Thyroid gland (tissue), 4 donors: ENCODE data around the gene MGLL. TPM values are rescaled to one million over a fixed set of nuclear protein-coding genes. Genes with fewer than 3 reads are reported as not detected.
A peak's percentile ranks its signal among the peaks of the same experiment; 100 is the strongest.

Experiments
- DNase-seq, 2 donors: peaks; one replicate each; pipeline ENCODE4 v3.0.0-alpha.2; 2019
- H3K27ac ChIP-seq, 3 donors: fragments of 200-600 bp; sonication (generic); 1 replicate in 2 of 3; 2 replicates in 1 of 3; pipeline ENCODE4 v1.5.1; 2016 to 2019; ENCODE audit warnings: mild to moderate bottlenecking in 1 of 3, moderate library complexity in 1 of 3
- H3K27me3 ChIP-seq: fragments of 200-600 bp; sonication (generic); one replicate; pipeline ENCODE4 v1.5.1; 2019
- H3K36me3 ChIP-seq, 2 donors: fragments of 200-600 bp; sonication (generic); one replicate each; pipeline ENCODE4 v1.5.1; 2016 to 2019
- H3K4me1 ChIP-seq, 2 donors: fragments of 200-600 bp; sonication (generic); one replicate each; pipeline ENCODE4 v1.5.1; 2017 to 2019
- H3K4me3 ChIP-seq, 3 donors: fragments of 200-600 bp; sonication (generic); replicated peaks in 1 of 3; 1 replicate in 2 of 3; 2 replicates in 1 of 3; pipeline ENCODE4 v1.5.1; 2016; ENCODE audit warnings: mild to moderate bottlenecking in 1 of 3
- H3K9me3 ChIP-seq: fragments of 200-600 bp; sonication (generic); one replicate; pipeline ENCODE4 v1.5.1; 2017
- POLR2A ChIP-seq, 2 donors: fragments of 450-650 bp; IDR thresholded peaks; one replicate each; pipeline ENCODE4 v1.6.1; 2017; ENCODE audit warnings: antibody characterized with exemption in 2 of 2, mild to moderate bottlenecking in 2 of 2, moderate library complexity in 1 of 2
- WGBS, 2 donors: methylation state at CpG; one replicate each; pipeline ENCODE4 v1.1.5; 2017; 5-methylcytosine and 5-hydroxymethylcytosine counted together
- intact Hi-C: fragments of 100-400 bp; cut with DNase I; formaldehyde crosslinking; loops from one replicate; pipeline ENCODE4 v1.15.1; 2023
- total RNA-seq, 4 donors: library from RNA; depleted of rRNA; stranded (reverse); fragments of >200 nt; gene quantifications; one replicate each; pipeline ENCODE4 v1.2.3, GENCODE V29; 2016
- TF ChIP-seq, protein P1 (sequence below), 6 experiments: fragments of 200-600 bp in 3 of 6; fragments of 450-650 bp in 3 of 6; sonication (generic) in 3 of 6; IDR thresholded peaks; one replicate each; pipeline ENCODE4 v1.5.1; 2016 to 2019; ENCODE audit warnings: antibody characterized with exemption in 6 of 6, mild to moderate bottlenecking in 2 of 6, inconsistent platforms in 1 of 6, moderate library complexity in 1 of 6

Gene MGLL
- total RNA-seq, 4 donors from 2014 or later: 12.4 to 24.7 (median 18.4) TPM

DNA sequence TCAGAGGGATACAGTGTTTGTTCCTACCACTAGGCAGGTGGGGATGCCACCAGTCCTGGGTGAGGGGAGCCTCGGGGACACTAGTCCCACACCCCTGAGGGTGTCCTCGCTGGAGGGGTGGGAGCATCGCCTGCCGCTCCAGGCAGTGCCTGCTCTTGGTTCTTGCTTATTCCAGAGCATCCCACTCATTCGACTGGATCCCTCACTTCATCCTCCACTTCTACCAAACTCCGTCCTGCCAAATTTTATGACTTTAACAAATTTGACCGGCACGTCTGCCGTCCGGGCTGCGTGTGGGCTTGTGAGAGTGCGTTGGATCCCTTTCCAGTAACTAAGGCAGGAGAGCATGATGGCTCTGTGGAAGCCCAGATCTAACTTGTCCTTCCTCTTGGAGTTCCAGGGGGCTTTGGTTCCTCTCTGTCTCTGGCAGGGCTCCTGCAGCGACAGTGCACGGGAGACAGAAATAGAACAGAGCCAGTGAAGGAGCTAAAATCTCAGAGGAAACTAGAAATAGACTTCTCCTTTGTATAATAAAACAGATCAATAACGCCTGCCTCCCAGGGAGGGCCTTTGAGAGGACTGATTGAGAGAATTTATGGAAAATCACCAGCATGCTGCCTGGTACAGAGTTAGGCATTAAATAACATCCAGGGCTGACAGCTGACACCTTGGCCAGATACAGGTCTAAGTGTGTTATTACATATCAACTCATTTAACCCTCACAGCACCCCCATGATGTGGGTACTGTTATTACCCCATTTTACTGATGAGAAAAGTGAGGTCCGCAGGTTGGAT lies 34.5 kb downstream of the MGLL start:
- Histone ChIP-seq H3K36me3 (no peaks in the 10 kb centered on the region), H3K9me3 (no peaks in the 10 kb centered on the region), H3K4me3 (no peak overlapping the region), H3K27ac (no peak overlapping the region), H3K27me3 (no peaks in the 10 kb centered on the region), H3K4me1 (peaks cover 0 to 20% of the 10 kb centered on the region in 2 donors)
- intact Hi-C loops: no loop called here
- no peak for DNase-seq
- WGBS, 2 donors: 84 to 86% methylated on average over 16 of the region's 16 CpGs
- TF ChIP-seq, protein P1, sequence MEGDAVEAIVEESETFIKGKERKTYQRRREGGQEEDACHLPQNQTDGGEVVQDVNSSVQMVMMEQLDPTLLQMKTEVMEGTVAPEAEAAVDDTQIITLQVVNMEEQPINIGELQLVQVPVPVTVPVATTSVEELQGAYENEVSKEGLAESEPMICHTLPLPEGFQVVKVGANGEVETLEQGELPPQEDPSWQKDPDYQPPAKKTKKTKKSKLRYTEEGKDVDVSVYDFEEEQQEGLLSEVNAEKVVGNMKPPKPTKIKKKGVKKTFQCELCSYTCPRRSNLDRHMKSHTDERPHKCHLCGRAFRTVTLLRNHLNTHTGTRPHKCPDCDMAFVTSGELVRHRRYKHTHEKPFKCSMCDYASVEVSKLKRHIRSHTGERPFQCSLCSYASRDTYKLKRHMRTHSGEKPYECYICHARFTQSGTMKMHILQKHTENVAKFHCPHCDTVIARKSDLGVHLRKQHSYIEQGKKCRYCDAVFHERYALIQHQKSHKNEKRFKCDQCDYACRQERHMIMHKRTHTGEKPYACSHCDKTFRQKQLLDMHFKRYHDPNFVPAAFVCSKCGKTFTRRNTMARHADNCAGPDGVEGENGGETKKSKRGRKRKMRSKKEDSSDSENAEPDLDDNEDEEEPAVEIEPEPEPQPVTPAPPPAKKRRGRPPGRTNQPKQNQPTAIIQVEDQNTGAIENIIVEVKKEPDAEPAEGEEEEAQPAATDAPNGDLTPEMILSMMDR (IDR thresholded peaks at IDR 0.05): no peak
- no peak for TF ChIP-seq POLR2A (IDR thresholded peaks at IDR 0.05)

DNA sequence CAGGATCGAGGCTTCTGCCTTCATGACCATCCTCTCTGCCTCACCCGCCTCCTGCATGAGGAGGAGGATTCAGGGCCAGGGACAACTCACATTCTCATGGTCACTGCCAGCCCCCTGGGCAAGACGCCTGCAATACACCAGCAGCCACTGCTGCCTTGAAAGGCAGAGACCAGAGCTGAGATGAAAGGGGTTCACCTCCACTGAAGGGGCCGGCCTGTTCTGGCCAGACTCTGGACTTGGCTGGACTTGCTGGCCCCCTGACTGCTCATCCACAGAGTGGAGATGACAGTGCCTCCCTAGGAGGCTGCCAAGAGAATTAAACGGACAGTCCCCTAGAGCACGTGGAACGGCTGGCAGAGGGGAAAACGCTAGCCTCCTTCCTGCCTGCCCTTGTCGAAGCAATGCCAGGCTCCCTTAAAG lies 35.2 kb downstream of the MGLL start:
- TF ChIP-seq POLR2A (IDR thresholded peaks at IDR 0.05): no peak
- intact Hi-C loops: no loop called here
- WGBS, 2 donors: 79 to 82% methylated on average over 9 of the region's 9 CpGs
- no peak overlapping the region for H3K27ac ChIP-seq
- H3K4me1 ChIP-seq: peaks cover 0 to 18% of the 10 kb centered on the region in 2 donors
- no peaks in the 10 kb centered on the region for H3K27me3 ChIP-seq
- no peaks in the 10 kb centered on the region for H3K36me3 ChIP-seq
- H3K9me3 ChIP-seq: no peaks in the 10 kb centered on the region
- H3K4me3 ChIP-seq: no peak overlapping the region
- no peak for DNase-seq

- DNase-seq: peak; percentile 9 to 18
- Histone ChIP-seq H3K4me3 (no peak overlapping the region), H3K36me3 (no peaks in the 10 kb centered on the region), H3K9me3 (no peaks in the 10 kb centered on the region), H3K4me1 (peaks cover 0 to 18% of the 10 kb centered on the region in 2 donors), H3K27me3 (no peaks in the 10 kb centered on the region), H3K27ac (no peak overlapping the region)
- WGBS, 2 donors: 70 to 79% methylated on average over 19 of the region's 19 CpGs
- intact Hi-C loops: no loop called here
- TF ChIP-seq, protein P1 (IDR thresholded peaks at IDR 0.05): no peak
- no peak for TF ChIP-seq POLR2A (IDR thresholded peaks at IDR 0.05)
These were observed 35.8 kb downstream of the MGLL start for GRCh38 chr3:127786353-127787070.

DNA sequence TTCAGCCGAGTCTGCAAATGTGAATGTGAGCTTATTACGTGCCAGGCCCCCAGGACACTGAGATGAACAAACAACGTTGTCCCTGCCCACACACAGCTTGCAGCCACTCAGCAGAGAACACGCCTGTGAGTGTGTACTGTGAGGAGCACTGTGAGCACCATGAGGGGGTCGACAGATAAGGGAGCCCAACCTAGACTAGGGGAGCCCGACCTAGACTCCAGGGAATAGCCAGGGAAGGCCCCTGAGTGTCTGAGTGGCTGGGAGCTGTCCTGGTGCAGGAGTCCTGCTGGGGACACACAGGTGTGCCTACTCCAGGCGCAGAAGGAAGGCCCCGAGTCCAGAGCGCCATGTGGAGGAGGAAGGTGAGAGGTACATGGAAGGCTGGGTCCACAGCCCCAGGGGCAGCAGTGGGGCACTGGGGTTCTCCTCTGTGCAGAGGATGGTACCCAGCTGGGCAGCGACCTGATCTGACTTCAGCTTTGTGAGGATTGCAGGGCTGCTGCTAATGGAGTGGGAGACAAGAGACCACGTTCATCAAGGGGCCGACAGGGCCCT lies 36.5 kb downstream of the MGLL start:
- no peak for DNase-seq
- Histone ChIP-seq H3K9me3 (no peaks in the 10 kb centered on the region), H3K27me3 (no peaks in the 10 kb centered on the region), H3K36me3 (no peaks in the 10 kb centered on the region), H3K4me1 (peaks cover 0 to 18% of the 10 kb centered on the region in 2 donors), H3K27ac (no peak overlapping the region), H3K4me3 (no peak overlapping the region)
- TF ChIP-seq, protein P1 (IDR thresholded peaks at IDR 0.05): no peak
- TF ChIP-seq POLR2A (IDR thresholded peaks at IDR 0.05): no peak
- WGBS, 2 donors: 55 to 83% methylated on average over 8 to 12 of the region's 12 CpGs
- intact Hi-C loops: no loop called here

DNA sequence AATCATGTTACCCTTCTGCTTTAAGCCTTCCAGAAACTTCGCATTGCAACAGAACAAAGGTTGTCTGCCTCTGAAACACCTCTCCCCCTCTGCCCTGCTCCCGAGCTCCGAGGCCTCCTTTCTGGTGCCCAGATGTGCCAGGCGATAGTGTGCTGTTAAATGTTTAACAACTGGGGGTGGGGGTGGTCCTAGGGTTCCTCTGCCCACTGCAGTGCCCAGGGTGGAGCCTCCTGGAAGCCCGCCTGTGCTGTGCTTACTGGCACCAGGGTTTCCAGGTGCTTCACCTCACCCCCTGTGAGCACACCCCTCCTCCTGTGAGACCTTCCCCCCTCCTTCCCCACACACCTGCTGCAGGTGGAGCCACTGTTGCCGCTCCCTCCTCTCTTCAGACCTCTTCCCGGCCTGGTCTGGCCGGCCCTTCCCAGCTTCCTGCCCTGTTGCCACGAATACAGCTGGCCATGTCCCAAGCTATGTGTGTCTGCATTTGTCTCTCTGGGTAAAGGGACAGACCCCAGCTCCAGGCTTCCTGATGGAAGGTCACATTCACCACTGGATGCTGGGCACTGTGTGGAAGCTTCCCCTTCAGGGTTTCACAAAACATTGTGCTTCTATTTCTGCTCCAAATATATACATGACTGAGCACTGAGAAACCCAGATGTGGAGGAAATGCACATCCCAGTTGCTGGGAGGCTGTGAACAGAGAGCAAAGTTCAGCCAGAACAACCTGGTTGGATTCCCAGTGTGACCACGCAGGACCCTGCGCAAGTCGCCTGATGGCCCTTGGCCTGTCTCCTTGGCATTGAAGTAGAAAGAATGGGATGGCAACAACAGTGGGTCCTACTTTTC lies 37.2 kb downstream of the MGLL start:
- WGBS, 2 donors: 67 to 70% methylated on average over 12 of the region's 12 CpGs
- no peaks in the 10 kb centered on the region for H3K27me3 ChIP-seq
- H3K9me3 ChIP-seq: no peaks in the 10 kb centered on the region
- peaks cover 0 to 18% of the 10 kb centered on the region in 2 donors for H3K4me1 ChIP-seq
- peak in 1 of 2 donors; percentile 8 for DNase-seq
- TF ChIP-seq, protein P1 (IDR thresholded peaks at IDR 0.05): no peak
- TF ChIP-seq POLR2A (IDR thresholded peaks at IDR 0.05): no peak
- H3K4me3 ChIP-seq: no peak overlapping the region
- no peaks in the 10 kb centered on the region for H3K36me3 ChIP-seq
- H3K27ac ChIP-seq: no peak overlapping the region
- intact Hi-C loops: no loop called here
